Gastrocnemius medialis (tissue), 4 donors: ENCODE measurements around the gene PARG. TPM values are rescaled to one million over a fixed set of nuclear protein-coding genes. Genes with fewer than 3 reads are reported as not detected.
A peak's percentile ranks its signal among the peaks of the same experiment; 100 is the strongest.
"Not testable (repeated sequence)": the region's sequence is repeated elsewhere in the genome, so short reads cannot be mapped to it uniquely, and the experiment has no call there.

ENCODE experiments used
- ATAC-seq, 2 donors: fragments of 150-250 bp; one replicate each; pipeline ENCODE4 v1.9.1; 2016
- DNase-seq, 2 donors: peaks; one replicate each; pipeline ENCODE4 v3.0.0-alpha.2; 2019
- H3K27ac ChIP-seq, 4 donors: fragments of 200-600 bp; sonication (generic); 1 replicate in 1 of 4; 2 replicates in 3 of 4; pipeline ENCODE4 v1.5.1; 2016 to 2018; ENCODE audit warnings: mild to moderate bottlenecking in 2 of 4, moderate library complexity in 1 of 4
- H3K27me3 ChIP-seq, 3 donors: fragments of 200-600 bp; sonication (generic) in 2 of 3; 1 replicate in 1 of 3; 2 replicates in 2 of 3; pipeline versions ENCODE4 v1.5.1 to v1.6.0; 2016 to 2019; ENCODE audit warnings: mild to moderate bottlenecking in 1 of 3, moderate library complexity in 1 of 3
- H3K36me3 ChIP-seq, 2 donors: fragments of 200-600 bp; sonication (generic) in 1 of 2; one replicate each; pipeline ENCODE4 v1.5.1; 2017 to 2018
- H3K4me1 ChIP-seq, 2 donors: fragments of 200-600 bp; sonication (generic) in 1 of 2; one replicate each; pipeline ENCODE4 v1.5.1; 2016 to 2017; ENCODE audit warnings: mild to moderate bottlenecking in 2 of 2
- H3K4me3 ChIP-seq, 4 donors: fragments of 200-600 bp; sonication (generic) in 3 of 4; 1 replicate in 1 of 4; 2 replicates in 3 of 4; pipeline ENCODE4 v1.5.1; 2016 to 2019; ENCODE audit warnings: mild to moderate bottlenecking in 2 of 4
- H3K9me3 ChIP-seq, 3 donors: fragments of 200-600 bp; sonication (generic) in 2 of 3; 1 replicate in 1 of 3; 2 replicates in 2 of 3; pipeline ENCODE4 v1.5.1; 2016 to 2019
- POLR2A ChIP-seq, 2 donors: fragments of 450-650 bp; IDR thresholded peaks; one replicate each; pipeline ENCODE4 v1.6.1; 2017; ENCODE audit warnings: antibody characterized with exemption in 2 of 2, mild to moderate bottlenecking in 2 of 2, moderate library complexity in 2 of 2
- in situ Hi-C, 4 donors: fragments of 200-750 bp; cut with MboI; loops; one replicate each; pipeline versions ENCODE4 v1.15.0 to v1.8.0; 2017; ENCODE audit warnings: low sequenced_read_pairs in 4 of 4
- intact Hi-C: fragments of 100-400 bp; cut with DNase I; formaldehyde crosslinking; loops from one replicate; pipeline ENCODE4 v1.15.1; 2023; ENCODE audit warnings: low total_unique reads
- total RNA-seq, 4 donors: library from RNA; depleted of rRNA; stranded (reverse); fragments of >200 nt; gene quantifications; one replicate each; pipeline versions ENCODE4 v1.1.0 to v1.2.3, GENCODE V29; 2016

PARG gene
- 10 to 100 TPM; 14.3 to 18.9 (median 16.8) TPM for total RNA-seq

- DNase-seq = peak; percentile 58 to 75
- peak within 1 kb of the TSS; percentile 84 to 91 (median 88) for H3K4me3 ChIP-seq
- intact Hi-C loops = loop anchor here (5.0 kb wide), 1 partner anchor 681 kb away; the partner anchor contains the start of gene SGMS1
- peaks cover 25 to 26% of the 10 kb centered on the region in 2 donors for H3K4me1 ChIP-seq
- ATAC-seq = peak; percentile 93 to 94
- peak within 1 kb of the TSS; percentile 91 to 93 (median 92) for H3K27ac ChIP-seq
- H3K27me3 ChIP-seq, H3K9me3 ChIP-seq, in situ Hi-C loops, H3K36me3 ChIP-seq: not testable (repeated sequence)
- TF ChIP-seq POLR2A (IDR thresholded peaks at IDR 0.05) = peak; percentile 62 to 78
Observed at GRCh38 chr10:49941447-49942338, at the start of gene PARG, which contains the start of gene TIMM23B. PARG (minus strand) TSS chr10:49942027; CDS start chr10:49941725, 302 bp downstream. TIMM23B (plus strand) TSS chr10:49942053; CDS start chr10:49942195, 142 bp downstream.

GRCh38 chr10:49988376-49988775, 46.5 kb upstream of the PARG start, which contains the start of gene AGAP6:
AGAP6 (plus strand) TSS chr10:49988406; CDS start chr10:49988716, 310 bp downstream.
- intact Hi-C loops, in situ Hi-C loops: not testable (repeated sequence)

GRCh38 chr10:49987207-49987606, 45.4 kb upstream of the PARG start:
- H3K4me1 ChIP-seq, ATAC-seq, H3K9me3 ChIP-seq, H3K27me3 ChIP-seq, H3K4me3 ChIP-seq, DNase-seq, H3K27ac ChIP-seq, in situ Hi-C loops, intact Hi-C loops, H3K36me3 ChIP-seq: not testable (repeated sequence)

More at GRCh38 chr10:49988376-49988775, 46.5 kb upstream of the PARG start, which contains the start of gene AGAP6:
- H3K27me3 ChIP-seq, H3K4me1 ChIP-seq, ATAC-seq, H3K27ac ChIP-seq, H3K9me3 ChIP-seq, H3K36me3 ChIP-seq, H3K4me3 ChIP-seq, DNase-seq: not testable (repeated sequence)

- H3K4me1 ChIP-seq, H3K36me3 ChIP-seq, intact Hi-C loops, in situ Hi-C loops, DNase-seq, H3K9me3 ChIP-seq, H3K4me3 ChIP-seq, ATAC-seq, H3K27me3 ChIP-seq, H3K27ac ChIP-seq: not testable (repeated sequence)
Observed at GRCh38 chr10:49977756-49978155, 35.9 kb upstream of the PARG start.

GRCh38 chr10:49972094-49972493, 30.3 kb upstream of the PARG start:
- H3K27ac ChIP-seq, H3K4me1 ChIP-seq, H3K9me3 ChIP-seq, H3K4me3 ChIP-seq, intact Hi-C loops, in situ Hi-C loops, H3K36me3 ChIP-seq, DNase-seq, H3K27me3 ChIP-seq: not testable (repeated sequence)
- peak in 1 of 2 donors; percentile 61 for ATAC-seq

GRCh38 chr10:49971466-49971865, 29.6 kb upstream of the PARG start:
- intact Hi-C loops, DNase-seq, H3K9me3 ChIP-seq, H3K4me1 ChIP-seq, H3K27ac ChIP-seq, in situ Hi-C loops, H3K4me3 ChIP-seq, H3K27me3 ChIP-seq, H3K36me3 ChIP-seq, ATAC-seq: not testable (repeated sequence)

GRCh38 chr10:49970331-49970857, 28.6 kb upstream of the PARG start:
- intact Hi-C loops, H3K27ac ChIP-seq, ATAC-seq, in situ Hi-C loops, H3K9me3 ChIP-seq, H3K36me3 ChIP-seq, H3K27me3 ChIP-seq, H3K4me3 ChIP-seq, DNase-seq, H3K4me1 ChIP-seq: not testable (repeated sequence)

- H3K27me3 ChIP-seq, intact Hi-C loops, H3K4me1 ChIP-seq, DNase-seq, ATAC-seq, in situ Hi-C loops, H3K4me3 ChIP-seq, H3K27ac ChIP-seq, H3K9me3 ChIP-seq: not testable (repeated sequence)
- H3K36me3 ChIP-seq = peaks cover 0 to 22% of the 10 kb centered on the region in 2 donors
Observed at GRCh38 chr10:49953122-49953521, 11.3 kb upstream of the PARG start.

- H3K4me1 ChIP-seq, DNase-seq, H3K27me3 ChIP-seq, H3K9me3 ChIP-seq, H3K4me3 ChIP-seq, ATAC-seq, intact Hi-C loops, in situ Hi-C loops, H3K27ac ChIP-seq: not testable (repeated sequence)
- peaks cover 0 to 25% of the 10 kb centered on the region in 2 donors for H3K36me3 ChIP-seq
Observed at GRCh38 chr10:49952006-49952405, 10.2 kb upstream of the PARG start.

GRCh38 chr10:49948737-49949136, 6.9 kb upstream of the PARG start:
- H3K4me1 ChIP-seq, H3K27me3 ChIP-seq, H3K9me3 ChIP-seq, H3K36me3 ChIP-seq, intact Hi-C loops, H3K4me3 ChIP-seq, DNase-seq, in situ Hi-C loops: not testable (repeated sequence)
- peak; percentile 49 to 64 for ATAC-seq
- peak overlapping the region; percentile 77 to 90 (median 81) for H3K27ac ChIP-seq

- H3K27me3 ChIP-seq, in situ Hi-C loops, DNase-seq, H3K4me3 ChIP-seq, H3K9me3 ChIP-seq, H3K36me3 ChIP-seq, intact Hi-C loops: not testable (repeated sequence)
- H3K4me1 ChIP-seq = peaks cover 9 to 16% of the 10 kb centered on the region in 2 donors
- H3K27ac ChIP-seq = peak overlapping the region; percentile 77 to 90 (median 81)
- peak; percentile 100 for ATAC-seq
Observed at GRCh38 chr10:49948142-49948541, 6.3 kb upstream of the PARG start.
